Neural progenitor cell (in vitro differentiated cells): ENCODE data around the gene ANXA11. TPM values are rescaled to one million over a fixed set of nuclear protein-coding genes. Genes with fewer than 3 reads are reported as not detected.

ENCODE experiments used
- DNase-seq: peaks from one replicate; pipeline ENCODE4 v3.0.0-alpha.2; 2016; ENCODE audit warnings: low spot score
- H2AFZ ChIP-seq: fragments of 200-600 bp; sonication (generic); replicated peaks from 2 replicates; pipeline ENCODE4 v1.6.1; 2016; ENCODE audit warnings: antibody characterized with exemption
- H3F3A ChIP-seq: fragments of 200-600 bp; sonication (generic); 2 replicates; pipeline ENCODE4 v1.6.1; 2016; ENCODE audit warnings: antibody characterized with exemption, low read depth
- H3K27ac ChIP-seq: fragments of 200-600 bp; sonication (generic); 2 replicates; pipeline ENCODE4 v1.5.1; 2016; ENCODE audit warnings: mild to moderate bottlenecking
- H3K27me3 ChIP-seq: fragments of 200-600 bp; sonication (generic); 2 replicates; pipeline ENCODE4 v1.6.1; 2016; ENCODE audit warnings: mild to moderate bottlenecking, moderate library complexity
- H3K36me3 ChIP-seq: fragments of 200-600 bp; sonication (generic); 2 replicates; pipeline ENCODE4 v1.5.1; 2016
- H3K4me1 ChIP-seq: fragments of 200-600 bp; sonication (generic); 2 replicates; pipeline ENCODE4 v1.6.1; 2016; ENCODE audit warnings: mixed run types
- H3K4me2 ChIP-seq: fragments of 200-600 bp; sonication (generic); 2 replicates; pipeline ENCODE4 v1.6.1; 2016
- H3K4me3 ChIP-seq: fragments of 200-600 bp; sonication (generic); 2 replicates; pipeline ENCODE4 v1.5.1; 2016
- H3K79me2 ChIP-seq: fragments of 200-600 bp; sonication (generic); 2 replicates; pipeline ENCODE4 v1.6.1; 2016; ENCODE audit warnings: low read depth
- H3K9ac ChIP-seq: fragments of 200-600 bp; sonication (generic); 2 replicates; pipeline ENCODE4 v1.6.1; 2016
- H3K9me3 ChIP-seq: fragments of 200-600 bp; sonication (generic); 2 replicates; pipeline ENCODE4 v1.5.1; 2016; ENCODE audit warnings: low read depth
- H4K20me1 ChIP-seq: fragments of 200-600 bp; sonication (generic); 2 replicates; pipeline ENCODE4 v1.6.1; 2016; ENCODE audit warnings: low read depth
- H3K27ac Mint-ChIP-seq: 3 replicates; pipeline ENCODE4 v1.8.0; 2021; ENCODE audit warnings: mixed read lengths
- H3K27me3 Mint-ChIP-seq: 2 replicates; pipeline ENCODE4 v1.8.0; 2022; ENCODE audit warnings: low read depth, mild to moderate bottlenecking, inconsistent platforms, moderate library complexity, mixed read lengths; ENCODE audit not compliant: insufficient read depth
- H3K36me3 Mint-ChIP-seq: 3 replicates; pipeline ENCODE4 v1.8.0; 2021; ENCODE audit warnings: mixed read lengths
- H3K4me1 Mint-ChIP-seq: 3 replicates; pipeline ENCODE4 v1.8.0; 2021; ENCODE audit warnings: mixed read lengths
- H3K4me3 Mint-ChIP-seq: 3 replicates; pipeline ENCODE4 v1.8.0; 2021; ENCODE audit warnings: mild to moderate bottlenecking, moderate library complexity, mixed read lengths
- H3K9me3 Mint-ChIP-seq: 3 replicates; pipeline ENCODE4 v1.8.0; 2020; ENCODE audit warnings: mixed read lengths
- CTCF ChIP-seq: fragments of 200-600 bp; sonication (generic); IDR thresholded peaks from 2 replicates; pipeline ENCODE4 v1.5.1; 2017; ENCODE audit warnings: antibody characterized with exemption, mild to moderate bottlenecking
- EZH2 ChIP-seq: fragments of 200-600 bp; sonication (generic); IDR thresholded peaks from 2 replicates; pipeline ENCODE4 v1.6.1; 2017; ENCODE audit warnings: antibody characterized with exemption, mild to moderate bottlenecking, moderate library complexity
- EZH2phosphoT487 ChIP-seq: fragments of 200-600 bp; sonication (generic); IDR thresholded peaks from 2 replicates; pipeline ENCODE4 v1.6.1; 2017; ENCODE audit warnings: antibody characterized with exemption
- total RNA-seq: library from RNA; depleted of rRNA; stranded (reverse); fragments of >200 nt; gene quantifications from 2 replicates; pipeline ENCODE4 v1.2.3, GENCODE V29; 2015; ENCODE audit warnings: low replicate concordance

Gene ANXA11
- total RNA-seq, 1 donor from 2014 or later = 2.7 TPM

- no peaks in the 10 kb centered on the region for H3K27me3 Mint-ChIP-seq
- no peaks in the 10 kb centered on the region for H3K36me3 Mint-ChIP-seq
- Histone ChIP-seq H2AFZ (no peak overlapping the region), H3K27ac (no peak overlapping the region), H3F3A (no peaks in the 10 kb centered on the region), H4K20me1 (no peaks in the 10 kb centered on the region), H3K9ac (no peak overlapping the region), H3K4me3 (no peak overlapping the region), H3K27me3 (no peaks in the 10 kb centered on the region), H3K9me3 (no peaks in the 10 kb centered on the region), H3K79me2 (no peaks in the 10 kb centered on the region), H3K4me2 (no peak overlapping the region), H3K36me3 (no peaks in the 10 kb centered on the region), H3K4me1 (no peaks in the 10 kb centered on the region)
- no peaks in the 10 kb centered on the region for H3K4me1 Mint-ChIP-seq
- H3K4me3 Mint-ChIP-seq = no peak overlapping the region
- H3K9me3 Mint-ChIP-seq = no peaks in the 10 kb centered on the region
- no peak for DNase-seq
- no peak overlapping the region for H3K27ac Mint-ChIP-seq
- TF ChIP-seq EZH2phosphoT487 (no peak), EZH2 (no peak), CTCF (no peak)
Measured at GRCh38 chr10:80122746-80123145, 82.6 kb downstream of the ANXA11 start.

- no peak overlapping the region for H3K27ac ChIP-seq
- Mint-ChIP-seq H3K4me3 (no peak overlapping the region), H3K4me1 (no peaks in the 10 kb centered on the region), H3K36me3 (no peaks in the 10 kb centered on the region), H3K27ac (no peak overlapping the region), H3K27me3 (no peaks in the 10 kb centered on the region), H3K9me3 (no peaks in the 10 kb centered on the region)
- no peak overlapping the region for H3K4me2 ChIP-seq
- H3K4me1 ChIP-seq = no peaks in the 10 kb centered on the region
- no peak for TF ChIP-seq EZH2
- TF ChIP-seq CTCF = no peak
- TF ChIP-seq EZH2phosphoT487 = no peak
- H2AFZ ChIP-seq = no peak overlapping the region
- no peaks in the 10 kb centered on the region for H3F3A ChIP-seq
- H3K4me3 ChIP-seq = no peak overlapping the region
- H3K79me2 ChIP-seq = no peaks in the 10 kb centered on the region
- no peaks in the 10 kb centered on the region for H3K27me3 ChIP-seq
- no peaks in the 10 kb centered on the region for H3K36me3 ChIP-seq
- no peak overlapping the region for H3K9ac ChIP-seq
- no peak for DNase-seq
- no peaks in the 10 kb centered on the region for H3K9me3 ChIP-seq
- no peaks in the 10 kb centered on the region for H4K20me1 ChIP-seq
Measured at GRCh38 chr10:80122110-80122710, 83.1 kb downstream of the ANXA11 start.

GRCh38 chr10:80118669-80119068 lies 86.7 kb downstream of the ANXA11 start:
- Mint-ChIP-seq H3K4me1 (no peaks in the 10 kb centered on the region), H3K27ac (no peak overlapping the region), H3K9me3 (no peaks in the 10 kb centered on the region), H3K4me3 (no peak overlapping the region), H3K27me3 (no peaks in the 10 kb centered on the region), H3K36me3 (no peaks in the 10 kb centered on the region)
- H4K20me1 ChIP-seq = no peaks in the 10 kb centered on the region
- H3K4me2 ChIP-seq = no peak overlapping the region
- no peaks in the 10 kb centered on the region for H3K27me3 ChIP-seq
- no peak overlapping the region for H2AFZ ChIP-seq
- no peaks in the 10 kb centered on the region for H3K79me2 ChIP-seq
- no peak overlapping the region for H3K4me3 ChIP-seq
- no peaks in the 10 kb centered on the region for H3K9me3 ChIP-seq
- no peaks in the 10 kb centered on the region for H3F3A ChIP-seq
- TF ChIP-seq EZH2 (no peak), CTCF (no peak), EZH2phosphoT487 (no peak)
- H3K9ac ChIP-seq = no peak overlapping the region
- H3K36me3 ChIP-seq = no peaks in the 10 kb centered on the region
- no peaks in the 10 kb centered on the region for H3K4me1 ChIP-seq
- no peak for DNase-seq
- no peak overlapping the region for H3K27ac ChIP-seq
